Keratinocyte (primary cell): Measurements from ENCODE around the gene OR2B6. TPM values are rescaled to one million over a fixed set of nuclear protein-coding genes. Genes with fewer than 3 reads are reported as not detected.

Experiments
- DNase-seq: peaks from one replicate; pipeline ENCODE4 v3.0.0-alpha.2; 2011; ENCODE audit warnings: low read depth, missing footprints, low spot score
- FAIRE-seq: peaks from 2 replicates; lab custom pipeline; 2011; peaks lifted over from hg19 to GRCh38; lab: Jason Lieb, UNC
- H2AFZ ChIP-seq: 2 replicates; pipeline ENCODE4 v1.6.0; 2012; ENCODE audit warnings: low read length, control low read depth, inconsistent platforms; ENCODE audit not compliant: control insufficient read depth
- H3K27ac ChIP-seq: 2 replicates; pipeline ENCODE4 v1.5.1; 2011; ENCODE audit warnings: low read length; ENCODE audit not compliant: control insufficient read depth, insufficient read depth
- H3K27me3 ChIP-seq: 3 replicates; pipeline ENCODE4 v1.6.0; 2011; ENCODE audit warnings: low read length; ENCODE audit not compliant: control insufficient read depth, insufficient read depth; ENCODE audit errors: extremely low read depth
- H3K36me3 ChIP-seq, 2 experiments: 2 replicates in 1 of 2; 3 replicates in 1 of 2; pipeline ENCODE4 v1.5.1; 2011; ENCODE audit warnings: low read length in 2 of 2, mild to moderate bottlenecking in 1 of 2; ENCODE audit not compliant: control insufficient read depth in 2 of 2, insufficient read depth in 2 of 2; ENCODE audit errors: extremely low read depth in 1 of 2
- H3K4me1 ChIP-seq: 3 replicates; pipeline ENCODE4 v1.5.1; 2011; ENCODE audit warnings: low read length; ENCODE audit not compliant: control insufficient read depth, insufficient read depth; ENCODE audit errors: extremely low read depth
- H3K4me2 ChIP-seq: 3 replicates; pipeline ENCODE4 v1.6.0; 2011; ENCODE audit warnings: low read depth, low read length; ENCODE audit not compliant: control insufficient read depth, insufficient read depth; ENCODE audit errors: extremely low read depth
- H3K4me3 ChIP-seq, 3 experiments: fragments of 200-600 bp in 1 of 3; sonication (generic) in 1 of 3; 2 replicates in 2 of 3; 3 replicates in 1 of 3; pipeline ENCODE4 v1.5.1; 2011 to 2016; ENCODE audit warnings: low read length in 3 of 3, mild to moderate bottlenecking in 3 of 3, control low read depth in 2 of 3, inconsistent platforms in 1 of 3, low read depth in 1 of 3, mixed read lengths in 1 of 3, mixed run types in 1 of 3, moderate library complexity in 1 of 3; ENCODE audit not compliant: control insufficient read depth in 2 of 3, insufficient read depth in 2 of 3; ENCODE audit errors: extremely low read depth in 1 of 3
- H3K79me2 ChIP-seq: 2 replicates; pipeline ENCODE4 v1.6.0; 2012; ENCODE audit warnings: low read length; ENCODE audit not compliant: control insufficient read depth, insufficient read depth
- H3K9ac ChIP-seq: 3 replicates; pipeline ENCODE4 v1.6.0; 2011; ENCODE audit warnings: low read length; ENCODE audit not compliant: control insufficient read depth, insufficient read depth; ENCODE audit errors: extremely low read depth
- H3K9me1 ChIP-seq: 3 replicates; pipeline ENCODE4 v1.6.0; 2011; ENCODE audit warnings: low read length; ENCODE audit not compliant: control insufficient read depth, insufficient read depth; ENCODE audit errors: extremely low read depth
- H3K9me3 ChIP-seq: 2 replicates; pipeline ENCODE4 v1.5.1; 2012; ENCODE audit warnings: low read depth, low read length; ENCODE audit not compliant: control insufficient read depth
- H4K20me1 ChIP-seq: 3 replicates; pipeline ENCODE4 v1.6.0; 2011; ENCODE audit warnings: low read length; ENCODE audit not compliant: control insufficient read depth, insufficient read depth; ENCODE audit errors: extremely low read depth
- CTCF ChIP-seq, 3 experiments: IDR thresholded peaks in 1 of 3; conservative IDR thresholded peaks in 1 of 3; optimal IDR thresholded peaks in 1 of 3; 2 replicates in 2 of 3; 3 replicates in 1 of 3; pipeline versions ENCODE3 to v1.5.1; 2011; ENCODE audit warnings: low read length in 3 of 3, mild to moderate bottlenecking in 3 of 3, moderate library complexity in 2 of 3, control low read depth in 1 of 3, inconsistent platforms in 1 of 3; ENCODE audit not compliant: insufficient read depth in 2 of 3; ENCODE audit errors: extremely low read depth in 1 of 3
- EZH2 ChIP-seq: IDR thresholded peaks from one replicate; pipeline ENCODE4 v1.6.1; 2012; ENCODE audit warnings: inconsistent platforms, mild to moderate bottlenecking, low read length, moderate library complexity
- dilution Hi-C: fragments of 300-500 bp; cut with MboI; formaldehyde crosslinking; loops from one replicate; pipeline ENCODE4 v1.7.0; 2020; ENCODE audit warnings: low sequenced_read_pairs; ENCODE audit not compliant: extremely low pct_ligation_motif_present
- polyA plus RNA-seq, 5 experiments: library from polyadenylated mRNA; depleted of rRNA in 3 of 5; stranded (reverse) in 3 of 5; stranded (forward) in 1 of 5; unstranded in 1 of 5; fragments of >200 nt; gene quantifications; 1 replicate in 1 of 5; 2 replicates in 3 of 5; 3 replicates in 1 of 5; pipeline versions ENCODE4 v1.2.1 to v1.2.3, GENCODE V29; 2011 to 2012; ENCODE audit warnings: missing spikeins in 2 of 5, low read depth in 1 of 5, low replicate concordance in 1 of 5

OR2B6 gene
- polyA plus RNA-seq, 1 donor (not counting 4 experiments of a cell fraction or from before 2014, with no cell fraction given) = not detected

- Histone ChIP-seq H3K9me1 (no peaks in the 10 kb centered on the region), H3K4me3 (no peak overlapping the region), H3K4me2 (no peak overlapping the region), H2AFZ (no peak overlapping the region), H3K36me3 (no peaks in the 10 kb centered on the region), H3K9me3 (no peaks in the 10 kb centered on the region), H3K27ac (no peak overlapping the region), H3K27me3 (peaks cover 3% of the 10 kb centered on the region), H3K79me2 (no peaks in the 10 kb centered on the region), H4K20me1 (no peaks in the 10 kb centered on the region), H3K9ac (no peak overlapping the region), H3K4me1 (peaks cover 6% of the 10 kb centered on the region)
- dilution Hi-C loops = no loop called here
- FAIRE-seq (no peak), DNase-seq (no peak)
- TF ChIP-seq CTCF (optimal IDR thresholded peaks at IDR 0.05 in 1 of 3, IDR thresholded peaks at IDR 0.05 in 1 of 3, conservative IDR thresholded peaks at IDR 0.05 in 1 of 3; ENCODE audit: extremely low read depth in 1 of 3, insufficient read depth in 2 of 3, low read length in 3 of 3) (no peak), EZH2 (no peak)
These were observed 43.5 kb downstream of the OR2B6 start for GRCh38 chr6:28000351-28001045.

GRCh38 chr6:28001351-28001750 lies 44.3 kb downstream of the OR2B6 start:
- no peaks in the 10 kb centered on the region for H3K36me3 ChIP-seq

More at GRCh38 chr6:28001351-28001750, 44.3 kb downstream of the OR2B6 start:
- TF ChIP-seq EZH2 (no peak), CTCF (optimal IDR thresholded peaks at IDR 0.05 in 1 of 3, IDR thresholded peaks at IDR 0.05 in 1 of 3, conservative IDR thresholded peaks at IDR 0.05 in 1 of 3; ENCODE audit: extremely low read depth in 1 of 3, insufficient read depth in 2 of 3, low read length in 3 of 3) (no peak)
- H3K9me3 ChIP-seq = no peaks in the 10 kb centered on the region
- H3K27me3 ChIP-seq = peaks cover under 1% of the 10 kb centered on the region
- no peak overlapping the region for H2AFZ ChIP-seq
- no peak for DNase-seq
- H3K27ac ChIP-seq = no peak overlapping the region
- no peak overlapping the region for H3K4me3 ChIP-seq
- H3K4me2 ChIP-seq = no peak overlapping the region
- dilution Hi-C loops = no loop called here
- FAIRE-seq = no peak
- H3K9me1 ChIP-seq = no peaks in the 10 kb centered on the region
- no peaks in the 10 kb centered on the region for H3K79me2 ChIP-seq
- no peaks in the 10 kb centered on the region for H4K20me1 ChIP-seq
- H3K9ac ChIP-seq = no peak overlapping the region
- H3K4me1 ChIP-seq = peaks cover 6% of the 10 kb centered on the region
